DOHH2 (cell line): Measurements from ENCODE around the gene FRMD3.

Experiments used
- EZH2phosphoT487 ChIP-seq: fragments of 200-600 bp; sonication (generic); IDR thresholded peaks from 2 replicates; pipeline ENCODE4 v1.6.1; 2017; ENCODE audit warnings: borderline replicate concordance, mild to moderate bottlenecking, antibody characterized with exemption, low read length, moderate library complexity, mixed read lengths
- TF ChIP-seq, protein P1 (sequence below): fragments of 200-600 bp; sonication (generic); IDR thresholded peaks from one replicate; pipeline ENCODE4 v1.5.1; 2014; ENCODE audit warnings: antibody characterized with exemption, mild to moderate bottlenecking, low read depth, low read length; ENCODE audit not compliant: poor library complexity, severe bottlenecking

DNA sequence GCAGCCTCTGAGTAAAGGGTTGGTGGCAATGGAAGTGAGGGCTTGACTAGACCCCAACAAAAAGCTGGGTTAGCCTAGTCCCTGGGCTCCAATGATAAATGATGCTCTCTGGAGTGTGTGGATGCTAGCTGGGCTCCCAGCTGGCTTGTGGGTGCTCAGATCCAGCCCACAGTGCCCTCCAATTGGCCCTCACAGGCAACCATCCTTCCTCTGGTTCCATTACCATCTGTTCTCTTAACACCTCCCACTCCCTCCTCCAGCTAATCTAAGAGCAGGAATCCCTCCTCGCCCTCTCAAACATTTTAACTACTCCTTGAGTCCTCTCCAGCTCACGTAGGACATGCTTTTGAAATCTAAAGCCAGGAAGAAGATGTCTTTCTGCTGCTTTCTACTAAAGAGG lies 25.2 kb upstream of the FRMD3 start:
- TF ChIP-seq, protein P1, sequence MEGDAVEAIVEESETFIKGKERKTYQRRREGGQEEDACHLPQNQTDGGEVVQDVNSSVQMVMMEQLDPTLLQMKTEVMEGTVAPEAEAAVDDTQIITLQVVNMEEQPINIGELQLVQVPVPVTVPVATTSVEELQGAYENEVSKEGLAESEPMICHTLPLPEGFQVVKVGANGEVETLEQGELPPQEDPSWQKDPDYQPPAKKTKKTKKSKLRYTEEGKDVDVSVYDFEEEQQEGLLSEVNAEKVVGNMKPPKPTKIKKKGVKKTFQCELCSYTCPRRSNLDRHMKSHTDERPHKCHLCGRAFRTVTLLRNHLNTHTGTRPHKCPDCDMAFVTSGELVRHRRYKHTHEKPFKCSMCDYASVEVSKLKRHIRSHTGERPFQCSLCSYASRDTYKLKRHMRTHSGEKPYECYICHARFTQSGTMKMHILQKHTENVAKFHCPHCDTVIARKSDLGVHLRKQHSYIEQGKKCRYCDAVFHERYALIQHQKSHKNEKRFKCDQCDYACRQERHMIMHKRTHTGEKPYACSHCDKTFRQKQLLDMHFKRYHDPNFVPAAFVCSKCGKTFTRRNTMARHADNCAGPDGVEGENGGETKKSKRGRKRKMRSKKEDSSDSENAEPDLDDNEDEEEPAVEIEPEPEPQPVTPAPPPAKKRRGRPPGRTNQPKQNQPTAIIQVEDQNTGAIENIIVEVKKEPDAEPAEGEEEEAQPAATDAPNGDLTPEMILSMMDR: no peak
- TF ChIP-seq EZH2phosphoT487: no peak
